Raji (cell line): ENCODE measurements around the gene FAM221B.

Experiments used
- POLR2A ChIP-seq: IDR thresholded peaks from 2 replicates; pipeline ENCODE4 v1.6.1; 2011; ENCODE audit warnings: low read depth, low read length, control low read depth; ENCODE audit not compliant: insufficient read depth

Gene FAM221B

DNA sequence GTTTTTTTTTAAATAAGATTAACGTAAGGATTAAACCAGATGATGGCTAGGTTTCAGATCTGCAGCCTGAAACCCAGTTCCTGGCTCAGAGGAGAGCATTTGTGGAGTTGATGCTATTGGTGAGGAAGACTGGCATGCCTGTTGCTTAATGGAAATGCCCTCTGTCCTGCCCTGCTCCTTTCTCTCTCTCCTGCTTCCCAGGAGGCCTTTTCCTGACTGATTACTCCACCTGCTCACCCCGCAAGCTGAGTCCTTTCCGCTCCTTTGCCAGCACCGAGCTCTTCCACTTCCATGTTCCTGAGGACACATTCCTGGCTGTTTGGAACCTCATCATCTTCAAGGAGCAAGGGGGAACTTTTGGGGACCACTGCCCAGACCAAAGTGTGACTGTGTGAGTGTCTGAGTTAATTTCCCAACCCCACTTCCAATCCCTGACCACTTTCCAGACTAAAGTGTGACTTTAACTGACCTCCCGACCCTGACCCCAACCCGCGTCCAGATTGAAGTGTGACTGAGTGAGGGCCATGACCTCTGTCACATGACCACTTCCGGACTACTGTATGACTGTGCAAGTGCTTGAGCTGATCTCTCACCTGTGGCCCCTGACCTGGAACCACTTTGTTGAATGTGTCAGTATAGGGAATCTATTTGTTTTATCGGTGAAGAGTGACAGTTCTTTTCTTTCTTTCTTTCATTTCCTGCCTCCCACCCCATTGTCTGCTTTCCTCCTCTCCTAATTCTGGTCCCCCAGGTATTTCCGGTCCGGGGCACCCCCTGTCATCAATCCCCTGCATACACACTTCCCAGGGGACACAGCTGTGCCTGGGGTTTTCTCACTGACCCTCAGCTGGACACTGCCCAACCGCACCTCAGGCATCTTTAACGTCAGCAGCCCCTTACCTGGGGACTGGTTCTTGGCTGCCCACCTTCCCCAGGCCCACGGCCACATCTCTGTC, 6.0 kb upstream of the FAM221B start:
- no peak for TF ChIP-seq POLR2A

DNA sequence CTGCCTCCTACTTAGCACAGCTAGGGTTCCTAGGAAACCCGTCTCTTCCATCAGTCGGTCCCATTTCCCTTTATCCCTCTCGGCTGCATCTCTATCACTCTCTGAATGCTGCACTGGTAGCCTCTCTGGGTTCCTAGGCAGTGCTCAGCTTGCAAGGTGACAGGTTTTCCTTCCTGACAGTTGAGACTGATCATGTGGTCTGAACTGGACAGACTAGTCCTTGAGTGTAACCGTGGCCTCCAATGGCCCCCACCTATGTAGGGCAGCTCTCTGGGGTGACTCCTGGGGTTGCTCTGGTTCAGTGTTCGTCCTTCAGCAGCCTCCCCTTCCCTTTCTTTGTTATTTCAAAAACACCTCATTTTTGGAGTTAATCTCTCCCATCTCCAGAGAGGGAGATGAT, 4.3 kb upstream of the FAM221B start:
- no peak for TF ChIP-seq POLR2A

DNA sequence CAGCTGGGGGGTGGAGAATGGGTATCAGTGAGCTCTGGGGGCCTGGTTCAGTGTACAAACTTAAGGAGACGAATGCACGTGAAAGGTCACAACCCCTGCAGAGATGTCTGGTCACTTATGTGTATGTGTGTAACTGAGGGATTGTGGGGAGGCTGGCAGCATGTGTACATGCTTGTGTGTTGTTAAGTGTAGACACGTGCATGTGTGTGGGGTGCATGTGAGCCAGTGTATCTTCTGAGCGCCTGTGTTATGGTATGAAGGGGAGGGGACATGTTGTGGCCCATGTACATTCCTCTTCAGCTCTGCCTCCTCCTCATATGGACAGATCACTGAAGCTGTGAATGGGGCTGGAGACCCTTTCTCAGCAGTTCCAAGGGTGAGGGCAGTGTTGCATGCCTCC, 2.5 kb upstream of the FAM221B start:
- no peak for TF ChIP-seq POLR2A

DNA sequence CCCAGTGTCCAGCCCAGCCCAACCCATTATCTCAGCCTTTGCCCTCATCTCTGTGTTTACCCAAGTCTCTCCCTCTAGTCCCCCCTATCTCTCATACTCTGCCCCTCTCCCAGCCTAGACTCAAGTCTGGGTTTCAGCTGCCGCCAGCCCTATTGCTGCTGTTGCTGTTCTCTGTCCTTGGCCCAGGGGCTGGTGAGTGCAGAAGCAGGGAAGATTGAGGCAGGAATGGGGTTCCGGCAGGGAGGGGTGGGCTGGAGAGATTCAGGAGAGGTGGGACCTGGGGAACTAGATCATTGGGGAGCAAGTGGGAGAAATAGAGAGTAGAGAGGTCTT, 1.2 kb upstream of the FAM221B start:
- no peak for TF ChIP-seq POLR2A

DNA sequence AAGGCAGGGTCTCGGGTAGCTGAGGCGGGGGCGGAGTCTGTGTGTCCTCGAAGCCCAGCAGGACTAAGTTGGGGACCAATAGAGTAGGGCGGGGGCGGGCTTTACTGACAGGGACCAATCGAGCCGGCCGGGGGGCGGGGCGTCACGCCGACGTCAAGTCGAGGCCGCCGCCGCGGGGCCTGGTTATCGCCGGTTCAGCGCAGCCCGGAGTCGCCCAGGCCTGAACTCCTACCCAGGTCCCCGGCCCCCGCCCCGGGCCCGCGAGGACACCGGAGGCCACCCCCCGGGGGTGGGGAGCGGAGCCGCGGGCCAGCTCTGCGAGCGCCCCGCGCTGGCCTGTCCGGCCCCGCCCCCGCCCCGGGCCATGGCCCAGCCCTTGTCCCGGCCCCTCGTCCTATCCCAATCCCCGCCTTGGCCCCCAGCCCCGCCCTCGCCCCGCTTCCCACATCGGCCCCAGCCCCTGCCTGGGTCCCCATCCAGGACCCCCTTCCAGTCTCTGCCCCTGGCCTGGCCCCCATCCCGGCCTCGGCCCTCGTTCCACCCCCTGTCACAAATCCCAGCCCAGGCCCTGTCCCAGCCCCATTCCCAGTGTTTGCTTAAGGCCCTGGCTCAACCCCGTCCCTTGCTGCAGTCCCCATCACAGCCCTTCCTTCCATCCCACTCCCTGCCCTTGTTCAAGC, 692 bp upstream of the FAM221B start, which contains the start of gene TMEM8B:
TMEM8B (plus strand) TSS at position 145 of the 680 bp plus-strand sequence; CDS start at position 365, 220 bp downstream.
- TF ChIP-seq POLR2A: peak; percentile 48; the same call in 1 of the 2 replicates

DNA sequence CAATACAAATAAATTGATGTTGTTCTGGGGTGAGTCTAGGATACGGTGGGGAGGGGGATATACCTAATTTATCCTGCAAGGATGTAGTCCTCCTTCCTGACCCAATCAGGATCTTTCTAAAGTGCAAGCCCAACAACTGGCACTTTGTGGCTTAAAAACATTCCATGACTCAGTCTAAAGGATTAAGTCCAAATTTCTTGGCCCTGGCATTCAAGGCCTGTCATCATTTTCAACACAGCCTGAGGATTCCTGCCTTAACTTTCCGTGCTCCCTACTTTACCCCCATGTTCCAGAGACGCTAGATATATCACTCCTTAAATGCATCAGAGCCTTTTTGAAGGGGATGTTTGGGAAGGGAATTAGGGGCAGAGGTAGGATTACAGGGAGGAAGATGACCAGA, 1.0 kb downstream of the FAM221B start:
- no peak for TF ChIP-seq POLR2A

DNA sequence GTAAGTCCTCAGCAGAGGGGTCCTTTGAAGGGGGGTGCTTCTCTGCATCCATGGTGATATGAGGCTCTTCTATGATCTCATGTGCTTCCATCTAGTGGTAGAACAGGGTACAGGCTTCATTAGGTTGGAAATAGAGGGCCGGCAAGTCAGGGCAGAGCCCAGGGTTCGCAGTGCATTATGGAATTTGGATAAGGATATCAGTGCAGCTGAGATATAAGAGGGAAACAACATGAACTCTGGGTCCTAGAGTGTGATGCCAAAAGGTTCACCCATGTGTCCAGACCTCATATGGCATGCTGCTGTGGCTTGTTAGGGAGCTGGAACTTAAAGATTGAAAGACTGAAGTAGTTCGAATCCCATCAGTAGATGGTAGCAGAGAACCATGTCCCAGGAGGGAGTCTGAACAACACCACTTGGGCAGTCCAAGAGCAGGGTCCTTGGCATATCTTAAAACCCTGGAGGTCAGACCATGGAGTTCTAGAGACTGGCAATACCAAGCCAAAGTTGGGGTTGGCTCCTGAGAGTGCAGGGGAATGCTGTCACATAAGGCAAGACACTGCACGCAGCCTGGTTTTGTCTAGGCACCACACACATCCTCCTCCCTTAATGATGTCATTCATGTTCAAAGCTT, 2.3 kb downstream of the FAM221B start:
- TF ChIP-seq POLR2A: no peak

DNA sequence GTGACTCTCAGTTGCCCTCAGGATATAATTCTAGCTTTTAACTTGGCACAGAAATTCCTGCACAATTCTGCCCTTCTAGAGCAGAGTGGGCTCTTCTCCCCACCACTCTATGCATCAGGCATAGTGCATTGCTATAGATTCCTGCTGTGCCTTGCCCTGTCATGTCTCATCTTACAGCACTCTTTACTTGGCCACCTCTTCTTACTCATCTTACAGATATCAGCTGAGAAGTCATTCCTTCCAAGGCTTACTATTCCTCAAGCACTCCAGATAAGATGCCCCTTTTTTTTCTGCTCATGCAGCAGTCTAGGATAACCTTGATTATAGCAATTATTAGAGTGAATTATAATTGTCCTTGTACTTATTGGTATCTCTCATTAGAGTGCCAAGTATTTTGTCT, 5.6 kb downstream of the FAM221B start:
- TF ChIP-seq POLR2A: no peak

DNA sequence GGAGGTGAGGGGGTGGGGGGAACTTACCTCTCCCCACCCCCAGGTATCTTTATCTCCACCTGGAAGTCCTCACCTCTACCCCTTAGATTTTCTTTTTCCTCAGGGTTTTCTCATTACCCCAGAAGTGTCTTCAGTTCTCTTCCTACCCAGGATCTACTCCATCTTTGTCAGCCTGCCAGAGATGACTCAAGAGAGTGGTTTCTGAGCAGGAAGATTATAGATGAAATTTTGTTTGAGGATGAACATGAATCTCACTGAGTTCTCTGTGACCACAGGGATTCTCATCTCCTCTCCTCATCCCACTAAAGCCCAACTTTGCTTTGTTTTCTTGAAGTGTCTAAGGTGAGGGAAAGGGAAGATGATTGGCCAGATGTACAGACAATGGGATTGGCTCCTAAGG, 8.5 kb downstream of the FAM221B start:
- TF ChIP-seq POLR2A: no peak

DNA sequence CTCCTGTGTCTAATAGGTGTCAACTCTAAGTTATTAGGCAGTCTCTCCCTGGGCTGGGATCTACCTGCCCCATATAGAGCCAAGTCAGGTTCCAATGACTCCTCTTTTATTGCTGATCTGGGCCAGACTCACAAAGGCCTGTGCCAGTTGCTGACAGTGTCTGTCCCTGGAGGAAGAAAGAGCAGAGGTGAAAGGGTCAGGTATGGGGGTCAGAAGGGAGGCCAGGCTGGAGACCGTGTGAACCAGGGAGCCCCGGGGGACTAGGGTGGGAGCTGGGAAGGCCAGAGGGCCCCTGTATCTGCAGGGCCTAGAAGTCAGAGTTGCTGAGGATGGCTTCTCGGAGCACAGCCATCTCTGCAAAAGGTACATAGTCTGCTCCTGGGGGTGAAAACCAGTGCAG, 10.2 kb downstream of the FAM221B start:
- TF ChIP-seq POLR2A: no peak

DNA sequence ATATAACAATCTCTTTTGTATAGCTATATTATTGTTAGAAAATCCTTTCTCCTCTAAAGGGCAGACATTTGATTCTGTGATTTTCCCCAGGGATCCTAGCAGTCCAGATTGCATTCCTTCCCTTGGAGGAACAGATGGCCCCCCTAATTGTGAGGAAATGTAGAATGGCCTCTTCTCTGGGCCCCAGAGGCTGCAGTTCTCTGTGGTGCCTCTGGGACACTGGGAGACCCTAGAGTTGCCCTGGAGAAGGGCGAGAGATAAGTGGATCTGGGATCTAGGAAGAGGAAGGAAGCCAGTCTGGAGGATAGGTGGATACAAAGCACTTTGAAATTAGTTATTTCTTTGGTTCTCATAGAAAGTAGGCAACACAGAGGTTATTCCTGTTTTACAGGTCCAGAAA, 11.8 kb downstream of the FAM221B start:
- TF ChIP-seq POLR2A: no peak

DNA sequence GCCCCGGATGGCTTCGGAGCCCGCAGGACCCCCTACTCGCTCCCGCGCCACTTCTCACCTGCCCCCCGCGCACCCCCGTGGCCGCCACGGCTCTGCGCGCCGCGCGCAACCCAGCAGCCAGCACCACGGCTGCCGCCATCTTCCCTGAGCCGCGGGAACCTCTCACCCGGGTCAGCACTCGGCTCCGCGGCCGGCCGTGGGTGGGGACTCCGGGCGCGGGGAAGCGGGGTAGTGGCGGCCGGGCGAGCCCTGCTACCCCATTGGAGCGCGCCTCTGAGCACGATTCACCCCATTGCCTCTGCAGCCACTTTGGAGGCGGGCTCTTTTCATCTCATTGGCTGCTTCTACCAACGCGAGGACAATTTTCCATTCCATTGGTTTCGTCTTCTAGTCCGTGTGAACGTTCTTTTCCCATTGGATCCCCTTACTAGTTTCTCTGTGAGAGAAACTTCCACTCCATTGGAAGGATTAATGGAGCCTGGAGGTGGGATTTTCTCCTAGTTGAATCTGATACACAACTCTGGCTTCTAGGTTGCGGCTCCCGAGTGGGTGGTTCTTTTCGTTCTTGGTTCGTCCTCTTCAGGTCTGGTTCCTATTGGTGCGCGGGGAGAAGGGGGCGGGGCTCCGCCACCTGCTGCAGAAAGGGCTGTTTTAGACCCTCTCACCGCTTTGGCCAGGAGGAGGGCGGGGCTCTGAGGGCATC, 13.5 kb downstream of the FAM221B start, which contains the start of gene HINT2:
HINT2 (minus strand) TSS at position 202 of the 703 bp plus-strand sequence; CDS start at position 139, 63 bp downstream.
- TF ChIP-seq POLR2A: peak; percentile 83

DNA sequence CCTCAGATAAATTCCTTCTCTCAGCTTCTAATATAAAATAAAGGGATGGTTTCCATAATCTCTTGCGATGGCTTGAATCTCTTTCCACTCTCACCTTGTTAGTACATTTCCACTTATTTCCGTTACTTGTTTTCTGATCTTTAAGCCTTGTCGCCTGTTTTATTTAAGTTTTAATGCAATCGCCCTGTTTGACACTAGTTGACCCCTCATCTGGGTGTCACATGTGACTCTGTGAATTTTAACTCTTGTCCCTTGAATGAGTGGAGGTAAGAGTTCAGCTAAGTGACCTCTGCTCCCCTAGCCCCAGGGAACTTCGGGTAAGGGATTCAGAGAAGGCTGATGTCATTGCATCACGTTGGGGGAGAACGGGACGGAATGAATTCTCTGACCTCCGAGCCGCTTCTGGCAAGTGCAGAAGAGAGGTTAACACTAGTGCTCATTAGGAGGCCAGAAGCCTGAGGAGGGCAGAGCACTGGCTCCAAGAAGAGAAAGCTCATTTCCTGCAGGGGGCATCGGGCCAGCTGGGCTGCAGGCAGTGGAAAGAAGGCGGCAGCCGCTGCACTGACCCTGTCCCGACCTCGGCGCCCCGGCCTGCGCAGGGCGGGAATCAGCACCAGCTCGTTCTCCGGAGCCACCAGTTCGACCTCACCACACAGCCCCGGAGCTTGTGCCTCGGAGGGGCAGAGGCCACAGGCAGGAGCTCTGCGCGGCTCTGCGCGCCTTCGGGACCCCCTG, 14.3 kb downstream of the FAM221B start:
- TF ChIP-seq POLR2A: no peak

DNA sequence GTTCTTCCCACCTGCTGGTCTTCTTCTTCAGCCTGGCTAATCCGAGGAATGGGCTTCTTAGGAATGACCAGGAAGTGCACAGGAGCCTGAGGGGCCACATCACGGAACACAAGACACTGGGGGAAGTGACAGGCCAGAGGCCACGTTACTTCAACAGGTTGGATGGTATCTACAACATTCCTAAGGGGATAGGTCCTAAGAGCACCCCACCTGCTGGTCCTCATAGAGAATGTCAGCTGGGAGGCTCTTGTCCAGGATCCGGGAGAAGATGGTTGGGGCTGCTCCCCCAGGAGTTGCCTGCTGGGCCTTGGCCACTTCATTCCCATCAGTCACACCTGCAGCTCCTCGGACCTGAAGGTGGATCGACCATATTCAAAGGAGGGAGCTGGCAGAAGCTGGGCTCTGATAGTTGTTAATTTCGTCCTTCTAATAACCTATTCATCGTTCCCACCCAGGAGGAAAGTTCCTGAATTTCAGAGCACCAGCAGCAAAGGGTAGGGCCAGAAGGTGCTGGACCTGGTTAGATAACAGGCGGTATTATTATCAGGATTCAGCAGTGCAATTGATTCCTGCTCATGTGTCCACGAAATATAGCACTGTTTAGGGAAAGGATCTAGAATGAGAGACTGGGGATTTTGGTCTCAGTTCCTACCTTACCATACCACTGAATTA, 15.0 kb downstream of the FAM221B start:
- no peak for TF ChIP-seq POLR2A

DNA sequence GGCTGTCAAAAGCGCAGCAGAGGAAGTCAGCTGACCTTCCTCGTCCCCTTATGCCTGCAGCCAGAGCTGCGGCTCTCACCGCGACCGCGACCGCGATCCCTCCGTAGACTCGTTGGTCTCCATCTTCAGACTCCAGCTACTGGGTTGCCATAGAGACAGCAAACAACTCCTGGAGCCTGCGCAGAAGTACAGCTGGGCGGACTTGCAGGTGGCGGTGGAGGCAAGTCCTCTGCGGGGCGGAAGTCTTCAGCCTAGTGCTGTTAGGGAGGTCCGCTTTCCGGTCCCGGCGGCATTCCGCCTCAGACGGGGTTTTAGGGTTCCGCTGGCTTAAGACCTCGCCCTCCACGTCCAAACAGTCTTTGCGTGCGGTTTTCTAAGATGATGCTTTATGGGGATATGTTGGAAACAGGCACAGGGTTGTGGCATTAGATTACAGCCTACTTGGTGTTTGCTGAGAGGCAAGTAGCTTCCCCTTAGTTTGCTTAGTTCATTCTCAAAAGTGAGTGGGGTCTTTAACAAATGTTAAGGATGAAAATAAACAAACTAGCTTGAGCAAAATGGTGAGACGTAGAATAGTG, 16.4 kb downstream of the FAM221B start, which contains the start of gene SPAG8:
SPAG8 (minus strand) TSS at position 238 of the 578 bp plus-strand sequence; CDS start at position 123, 115 bp downstream.
- peak; percentile 64 for TF ChIP-seq POLR2A
